Liver (tissue), 9 donors: ENCODE data around the gene TCF25. TPM values are rescaled to one million over a fixed set of nuclear protein-coding genes. Genes with fewer than 3 reads are reported as not detected.

ENCODE experiments used
- DNase-seq: peaks from one replicate; pipeline ENCODE4 v3.0.0-alpha.2; 2017; ENCODE audit warnings: low spot score
- H3K27ac ChIP-seq, 2 donors: one replicate each; pipeline ENCODE4 v1.7.0; 2013; ENCODE audit warnings: inconsistent platforms in 2 of 2, low read length in 2 of 2, control low read depth in 1 of 2, low read depth in 1 of 2, mild to moderate bottlenecking in 1 of 2
- H3K27me3 ChIP-seq, 4 donors: one replicate each; pipeline versions ENCODE4 v1.6.1 to v1.7.0; 2013; ENCODE audit warnings: low read length in 3 of 4, inconsistent platforms in 1 of 4, mild to moderate bottlenecking in 1 of 4, moderate library complexity in 1 of 4; ENCODE audit not compliant: control insufficient read depth in 4 of 4, insufficient read depth in 4 of 4
- H3K36me3 ChIP-seq, 4 donors: one replicate each; pipeline versions ENCODE4 v1.6.1 to v1.7.0; 2013; ENCODE audit warnings: low read length in 3 of 4, mild to moderate bottlenecking in 3 of 4, low read depth in 1 of 4, moderate library complexity in 1 of 4; ENCODE audit not compliant: control insufficient read depth in 4 of 4, insufficient read depth in 3 of 4
- H3K4me1 ChIP-seq, 4 donors: one replicate each; pipeline versions ENCODE4 v1.6.1 to v1.7.0; 2013; ENCODE audit warnings: low read length in 3 of 4, mild to moderate bottlenecking in 3 of 4, moderate library complexity in 1 of 4; ENCODE audit not compliant: control insufficient read depth in 4 of 4, insufficient read depth in 4 of 4
- H3K4me3 ChIP-seq, 3 donors: one replicate each; pipeline versions ENCODE4 v1.6.1 to v1.7.0; 2013; ENCODE audit warnings: low read length in 3 of 3, control low read depth in 1 of 3, low read depth in 1 of 3, mild to moderate bottlenecking in 1 of 3
- H3K9ac ChIP-seq, 2 donors: one replicate each; pipeline ENCODE4 v1.7.0; 2013; ENCODE audit warnings: low read length in 2 of 2, mild to moderate bottlenecking in 2 of 2, moderate library complexity in 2 of 2, control low read depth in 1 of 2, low read depth in 1 of 2
- H3K9me3 ChIP-seq, 4 donors: one replicate each; pipeline versions ENCODE4 v1.6.1 to v1.7.0; 2013; ENCODE audit warnings: low read length in 3 of 4; ENCODE audit not compliant: control insufficient read depth in 4 of 4
- ATF3 ChIP-seq: IDR thresholded peaks from 2 replicates; pipeline ENCODE4 v1.6.1; 2016; ENCODE audit warnings: antibody characterized with exemption
- FOXA1 ChIP-seq: IDR thresholded peaks from 2 replicates; pipeline ENCODE4 v1.6.1; 2016; ENCODE audit warnings: antibody characterized with exemption
- FOXA2 ChIP-seq: IDR thresholded peaks from 2 replicates; pipeline ENCODE4 v1.6.1; 2016; ENCODE audit warnings: antibody characterized with exemption
- GABPA ChIP-seq, 2 donors: IDR thresholded peaks in 1 of 2; conservative IDR thresholded peaks in 1 of 2; 2 replicates each; pipeline ENCODE4 v1.6.1; 2016; ENCODE audit warnings: antibody characterized with exemption in 2 of 2, mild to moderate bottlenecking in 1 of 2, moderate library complexity in 1 of 2
- NR2F2 ChIP-seq: IDR thresholded peaks from 2 replicates; pipeline ENCODE4 v1.6.1; 2016; ENCODE audit warnings: antibody characterized with exemption
- RAD21 ChIP-seq, 2 donors: IDR thresholded peaks; 2 replicates each; pipeline ENCODE4 v1.6.1; 2016; ENCODE audit warnings: antibody characterized with exemption in 2 of 2, mild to moderate bottlenecking in 2 of 2
- REST ChIP-seq: IDR thresholded peaks from 2 replicates; pipeline ENCODE4 v1.6.1; 2016; ENCODE audit warnings: antibody characterized with exemption, mild to moderate bottlenecking
- RXRA ChIP-seq, 2 donors: IDR thresholded peaks; 2 replicates each; pipeline ENCODE4 v1.6.1; 2017 to 2018; ENCODE audit warnings: antibody characterized with exemption in 2 of 2, mild to moderate bottlenecking in 1 of 2
- SP1 ChIP-seq: IDR thresholded peaks from 2 replicates; pipeline ENCODE4 v1.6.1; 2018; ENCODE audit warnings: antibody characterized with exemption, mild to moderate bottlenecking
- WGBS: extraction: QIAGEN DNeasy Blood & Tissue Kit; methylation state at CpG from one replicate; pipeline ENCODE4 v1.1.7; 2013; 5-methylcytosine and 5-hydroxymethylcytosine counted together
- polyA plus RNA-seq, 2 donors: library from polyadenylated mRNA; stranded (reverse) in 1 of 2; unstranded in 1 of 2; fragments of 200-250 nt in 1 of 2; fragments of >200 nt in 1 of 2; fragmentation: Nextera tagmentation in 1 of 2; extraction: Ambion mirVana in 1 of 2; gene quantifications; one replicate each; pipeline versions ENCODE4 v1.2.1 to v1.2.3, GENCODE V29; 2013 to 2015
- total RNA-seq, 2 donors: library from RNA; depleted of rRNA; stranded (reverse); fragments of >200 nt; gene quantifications; one replicate each; pipeline ENCODE4 v1.2.3, GENCODE V29; 2014
- donor health status: healthy.
- donor health status: healthy.
- donor health status: healthy.
- donor health status: healthy.
- donor health status: healthy.

TCF25 gene
- total and polyA plus RNA-seq, 4 donors: 59.6 to 98.8 (median 76.8) TPM

GRCh38 chr16:89923640-89924296 is 50.4 kb downstream of the TCF25 start:
- no peaks in the 10 kb centered on the region for H3K9me3 ChIP-seq
- H3K4me1 ChIP-seq: peaks cover 0 to 19% (median 14%) of the 10 kb centered on the region in 4 donors
- H3K27me3 ChIP-seq: peaks cover 0 to 3% (median 1%) of the 10 kb centered on the region in 4 donors
- TF ChIP-seq RXRA (IDR thresholded peaks at IDR 0.05) (no peak), REST (no peak), NR2F2 (no peak), SP1 (no peak), ATF3 (no peak), FOXA2 (no peak), GABPA (IDR thresholded peaks at IDR 0.05 in 1 of 2, conservative IDR thresholded peaks at IDR 0.05 in 1 of 2) (no peak), FOXA1 (no peak), RAD21 (IDR thresholded peaks at IDR 0.05) (no peak)
- 5% methylated on average over 41 of the region's 41 CpGs for WGBS
- no peak overlapping the region for H3K9ac ChIP-seq
- H3K27ac ChIP-seq: no peak overlapping the region
- H3K36me3 ChIP-seq: no peaks in the 10 kb centered on the region
- H3K4me3 ChIP-seq: peak overlapping the region in 1 of 3 donors; percentile 52
- DNase-seq: no peak

GRCh38 chr16:89924297-89924924 is 51.0 kb downstream of the TCF25 start:
- WGBS: 6% methylated on average over 14 of the region's 14 CpGs

More at GRCh38 chr16:89924297-89924924, 51.0 kb downstream of the TCF25 start:
- peaks cover 0 to 19% (median 14%) of the 10 kb centered on the region in 4 donors for H3K4me1 ChIP-seq
- H3K9ac ChIP-seq: no peak overlapping the region
- TF ChIP-seq REST: peak; percentile 86
- TF ChIP-seq RXRA (IDR thresholded peaks at IDR 0.05): no peak
- TF ChIP-seq GABPA (IDR thresholded peaks at IDR 0.05 in 1 of 2, conservative IDR thresholded peaks at IDR 0.05 in 1 of 2): no peak
- H3K27ac ChIP-seq: no peak overlapping the region
- H3K36me3 ChIP-seq: no peaks in the 10 kb centered on the region
- no peak overlapping the region for H3K4me3 ChIP-seq
- no peaks in the 10 kb centered on the region for H3K9me3 ChIP-seq
- H3K27me3 ChIP-seq: peaks cover 0 to 3% (median 1%) of the 10 kb centered on the region in 4 donors
- DNase-seq: no peak
